DMS114 treated with DMSO at 0.1 percent for 48 hours (cell line): ENCODE results near the gene PPP1R12C.

Source experiments
- DNase-seq: peaks from one replicate; lab custom pipeline; 2025; ENCODE audit not compliant: unreplicated experiment; lab: John Stamatoyannopoulos, UW

The PPP1R12C gene

GRCh38 chr19:55146705-55147273, 29.4 kb upstream of the PPP1R12C start:
- peak; percentile 65 for DNase-seq

DNA sequence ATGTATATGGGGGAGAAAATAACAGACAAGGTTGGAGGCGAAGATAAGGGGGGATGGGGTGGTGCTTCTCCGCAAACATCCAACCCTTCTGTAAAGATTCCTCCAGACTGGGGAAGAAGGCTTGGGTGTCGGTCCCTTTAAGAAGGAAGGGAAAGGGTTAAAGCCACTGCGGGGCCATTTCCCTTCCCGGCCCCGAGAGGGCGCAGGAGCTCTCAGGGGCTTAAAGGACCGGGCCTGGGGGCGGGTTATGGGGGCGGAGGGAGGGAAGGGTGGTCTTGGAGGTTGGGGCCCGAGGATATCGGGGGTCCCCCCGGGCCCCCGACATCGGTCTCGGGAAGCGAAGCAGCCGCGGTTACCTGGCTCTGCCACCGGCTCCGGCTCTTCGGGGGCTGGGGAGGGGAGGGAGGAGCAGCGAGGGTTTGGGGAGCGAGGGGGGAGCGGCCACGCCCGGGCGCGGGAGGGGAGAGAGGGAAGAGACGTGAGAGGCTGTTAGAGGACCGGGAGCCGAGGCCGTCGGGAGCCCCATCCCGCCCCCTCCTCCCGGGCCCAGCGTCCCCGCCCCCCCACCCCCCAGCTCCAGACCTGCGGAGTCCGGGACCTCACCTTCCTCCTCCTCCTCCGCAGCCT, 28.8 kb upstream of the PPP1R12C start:
- peak; percentile 54 for DNase-seq

- DNase-seq, result no peak
Measured at GRCh38 chr19:55145232-55145631, 27.8 kb upstream of the PPP1R12C start.

DNA sequence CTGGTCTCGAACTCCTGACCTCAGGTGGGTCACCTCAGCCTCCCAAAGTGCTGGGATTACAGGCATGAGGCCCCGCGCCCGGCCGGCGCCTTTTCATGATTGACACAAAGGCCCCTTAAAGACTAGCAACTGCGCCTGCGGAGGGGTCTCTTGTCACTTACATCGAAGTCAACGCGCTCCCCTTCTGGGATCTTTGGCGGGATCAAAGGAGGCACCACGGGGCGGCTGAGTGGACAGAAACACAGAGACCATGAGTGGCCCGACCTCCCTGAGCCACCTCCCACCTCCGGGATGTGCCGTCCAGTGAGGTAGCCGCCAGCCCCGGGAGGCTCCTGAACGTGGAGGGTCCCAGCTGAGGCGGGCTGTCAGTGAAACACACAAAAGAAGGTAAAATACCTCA, 24.3 kb upstream of the PPP1R12C start:
- no peak for DNase-seq

DNA sequence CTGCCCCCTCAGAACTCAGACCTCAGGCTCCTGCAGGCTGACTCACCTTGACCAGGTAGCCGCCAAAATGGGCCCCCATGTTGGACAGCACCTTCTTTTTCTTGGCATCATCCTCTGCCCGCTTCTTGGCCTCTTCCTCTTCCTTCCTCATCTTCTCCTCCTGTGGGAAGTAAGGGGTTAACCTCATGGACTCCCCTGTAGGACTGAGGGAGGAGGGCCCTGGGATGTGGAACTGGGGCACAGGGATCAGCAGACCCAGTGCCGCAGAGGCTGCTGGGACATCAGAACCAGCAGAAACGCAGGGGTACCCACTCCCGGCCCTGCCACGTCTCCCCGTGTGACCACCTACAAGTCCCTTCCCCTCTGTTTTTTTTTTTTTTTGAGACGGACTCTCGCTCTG, 20.5 kb upstream of the PPP1R12C start:
- DNase-seq, result no peak

- no peak for DNase-seq
Measured at GRCh38 chr19:55136399-55137102, 19.1 kb upstream of the PPP1R12C start.

GRCh38 chr19:55134736-55135135, 17.3 kb upstream of the PPP1R12C start:
- no peak for DNase-seq

DNA sequence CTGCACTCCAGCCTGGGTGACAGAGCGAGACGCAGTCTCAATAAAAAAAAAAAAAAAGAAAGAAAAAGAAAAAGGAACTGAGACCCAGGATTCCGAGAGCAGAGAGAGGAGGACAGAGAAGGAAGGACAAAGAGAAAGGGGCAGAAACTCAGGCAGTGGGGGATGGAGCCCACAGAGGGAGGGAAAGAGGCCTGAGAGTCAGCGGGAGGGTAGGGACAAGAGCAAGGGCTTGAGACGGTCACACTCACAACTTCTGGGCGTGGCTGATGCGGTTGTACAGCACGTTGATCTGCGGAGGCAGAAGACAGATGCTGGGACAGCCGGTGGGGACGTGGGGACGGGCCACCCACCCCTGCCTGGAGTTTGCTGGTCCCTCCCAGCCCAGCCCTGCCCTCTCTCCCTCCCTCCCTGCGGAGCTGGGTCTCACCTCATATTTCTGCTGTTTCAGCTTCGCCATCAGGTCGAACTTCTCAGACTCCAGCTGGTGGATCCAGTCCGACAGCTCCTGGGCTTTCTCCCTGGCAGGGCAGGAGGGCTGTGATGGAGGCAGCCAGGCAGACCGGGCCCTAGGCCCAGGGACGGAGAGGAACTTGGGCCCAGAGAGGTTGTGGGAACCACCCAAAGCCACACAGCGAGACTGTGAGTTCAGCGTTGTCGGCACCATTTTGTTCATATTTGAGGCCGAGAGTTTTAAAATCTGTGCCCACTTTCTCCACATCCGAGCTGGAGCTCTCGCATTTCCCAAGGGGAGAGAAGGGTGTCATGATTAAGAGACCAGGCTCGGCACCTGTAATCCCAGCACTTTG, 16.4 kb upstream of the PPP1R12C start:
- no peak for DNase-seq

DNA sequence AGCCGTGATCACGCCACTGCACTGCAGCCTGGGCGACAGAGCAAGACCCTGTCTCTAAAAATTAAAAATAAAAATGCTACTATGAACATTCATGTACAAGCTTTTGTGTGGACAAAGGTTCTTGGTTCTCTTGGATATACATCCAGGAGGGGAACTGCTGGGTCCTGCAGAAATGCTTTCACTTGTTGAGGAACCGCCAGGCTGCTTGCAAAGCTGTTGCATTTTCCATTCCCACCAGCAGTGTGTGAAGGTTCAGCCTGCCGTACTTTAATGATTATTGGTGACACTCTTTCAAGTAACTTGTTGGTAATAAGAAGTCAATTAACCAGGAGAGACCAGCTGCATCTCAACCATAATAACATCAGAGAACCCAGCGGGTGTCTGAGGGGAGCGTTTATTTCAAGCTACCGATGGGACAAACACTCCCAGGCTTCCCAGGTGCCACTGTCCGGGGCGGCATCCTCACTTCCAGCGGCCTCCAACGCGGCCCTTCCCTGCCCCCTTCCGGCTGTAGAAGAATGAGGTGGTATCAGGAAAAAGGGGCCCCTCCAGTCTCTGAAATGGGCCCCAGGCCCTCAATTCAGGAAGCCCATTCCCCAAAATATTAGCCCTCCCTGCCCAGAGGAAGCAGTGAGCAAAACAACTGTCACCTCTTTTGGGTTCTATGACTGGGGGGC, 15.2 kb upstream of the PPP1R12C start:
- DNase-seq, result no peak

DNA sequence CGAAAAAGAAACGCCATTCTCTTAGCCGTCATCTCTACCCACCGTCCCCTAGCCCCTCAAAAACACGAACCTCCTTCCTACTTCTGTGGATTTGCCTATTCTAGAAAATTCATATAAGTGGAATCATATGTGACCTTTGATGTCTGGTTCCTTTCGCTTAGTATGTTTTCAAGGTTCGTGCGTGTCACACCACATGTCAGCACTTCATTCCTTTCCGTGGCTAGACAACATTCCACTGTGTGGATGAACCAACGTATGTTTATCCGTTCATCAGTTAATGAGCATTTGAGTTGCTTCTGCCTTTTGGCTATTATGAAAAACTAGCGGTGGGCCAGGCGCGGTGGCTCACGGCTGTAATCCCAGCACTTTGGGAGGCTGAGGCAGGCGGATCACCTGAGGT, 14.0 kb upstream of the PPP1R12C start:
- no peak for DNase-seq

DNA sequence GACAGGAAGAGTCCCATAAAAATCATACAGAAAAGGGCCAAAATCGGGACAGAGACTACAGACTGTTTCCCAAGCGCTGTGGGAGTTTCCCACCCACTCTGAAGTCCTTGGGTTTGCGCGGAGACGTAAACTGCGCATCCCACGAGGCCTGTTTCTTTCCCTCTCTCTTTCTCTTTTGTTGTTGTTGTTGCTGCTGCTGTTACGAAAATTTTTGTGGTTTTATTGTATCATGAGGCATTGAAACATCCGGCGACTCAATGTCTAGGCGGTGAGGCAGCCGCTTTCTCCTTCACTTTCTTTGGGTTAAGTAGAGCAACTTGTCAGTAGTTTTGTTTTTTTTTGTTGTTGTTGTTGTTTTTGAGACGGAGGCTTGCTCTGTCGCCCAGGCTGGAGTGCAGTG, 1.6 kb upstream of the PPP1R12C start:
- DNase-seq, result no peak

DNA sequence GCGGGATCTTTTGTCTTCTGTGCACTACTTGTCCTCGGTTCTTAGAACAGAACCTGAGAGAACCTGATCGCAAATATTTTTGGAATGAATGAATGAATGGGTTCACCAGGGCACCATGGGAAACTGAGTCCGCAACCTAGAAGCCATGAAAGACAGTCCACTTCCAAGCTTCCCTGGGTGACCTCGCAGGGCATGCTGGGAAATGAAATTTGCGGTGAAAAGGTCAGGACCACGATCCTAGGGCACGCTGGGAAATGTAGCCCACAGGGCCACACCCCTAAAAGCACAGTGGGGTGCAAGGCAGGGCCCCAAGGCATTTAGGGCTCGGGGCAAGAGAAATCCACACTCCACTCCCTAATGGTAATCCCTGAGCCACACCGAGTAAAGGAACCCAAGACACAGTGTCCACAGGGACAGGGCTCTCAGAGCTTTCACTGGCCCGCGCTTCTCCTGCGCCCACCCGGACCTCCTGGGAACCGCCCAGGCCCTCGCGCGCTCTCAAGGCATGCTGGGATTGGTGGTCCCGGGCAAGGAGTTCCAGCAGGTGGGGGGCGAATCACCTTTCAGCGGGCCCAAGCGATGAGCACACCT, 1.1 kb upstream of the PPP1R12C start:
- no peak for DNase-seq

- DNase-seq, result peak; percentile 98
Measured at GRCh38 chr19:55117663-55118391, 390 bp upstream of the PPP1R12C start.

DNA sequence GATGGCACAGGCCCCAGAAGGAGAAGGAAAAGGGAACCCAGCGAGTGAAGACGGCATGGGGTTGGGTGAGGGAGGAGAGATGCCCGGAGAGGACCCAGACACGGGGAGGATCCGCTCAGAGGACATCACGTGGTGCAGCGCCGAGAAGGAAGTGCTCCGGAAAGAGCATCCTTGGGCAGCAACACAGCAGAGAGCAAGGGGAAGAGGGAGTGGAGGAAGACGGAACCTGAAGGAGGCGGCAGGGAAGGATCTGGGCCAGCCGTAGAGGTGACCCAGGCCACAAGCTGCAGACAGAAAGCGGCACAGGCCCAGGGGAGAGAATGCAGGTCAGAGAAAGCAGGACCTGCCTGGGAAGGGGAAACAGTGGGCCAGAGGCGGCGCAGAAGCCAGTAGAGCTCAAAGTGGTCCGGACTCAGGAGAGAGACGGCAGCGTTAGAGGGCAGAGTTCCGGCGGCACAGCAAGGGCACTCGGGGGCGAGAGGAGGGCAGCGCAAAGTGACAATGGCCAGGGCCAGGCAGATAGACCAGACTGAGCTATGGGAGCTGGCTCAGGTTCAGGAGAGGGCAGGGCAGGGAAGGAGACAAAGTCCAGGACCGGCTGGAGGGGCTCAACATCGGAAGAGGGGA, 1.1 kb downstream of the PPP1R12C start:
- peak; percentile 33 for DNase-seq

DNA sequence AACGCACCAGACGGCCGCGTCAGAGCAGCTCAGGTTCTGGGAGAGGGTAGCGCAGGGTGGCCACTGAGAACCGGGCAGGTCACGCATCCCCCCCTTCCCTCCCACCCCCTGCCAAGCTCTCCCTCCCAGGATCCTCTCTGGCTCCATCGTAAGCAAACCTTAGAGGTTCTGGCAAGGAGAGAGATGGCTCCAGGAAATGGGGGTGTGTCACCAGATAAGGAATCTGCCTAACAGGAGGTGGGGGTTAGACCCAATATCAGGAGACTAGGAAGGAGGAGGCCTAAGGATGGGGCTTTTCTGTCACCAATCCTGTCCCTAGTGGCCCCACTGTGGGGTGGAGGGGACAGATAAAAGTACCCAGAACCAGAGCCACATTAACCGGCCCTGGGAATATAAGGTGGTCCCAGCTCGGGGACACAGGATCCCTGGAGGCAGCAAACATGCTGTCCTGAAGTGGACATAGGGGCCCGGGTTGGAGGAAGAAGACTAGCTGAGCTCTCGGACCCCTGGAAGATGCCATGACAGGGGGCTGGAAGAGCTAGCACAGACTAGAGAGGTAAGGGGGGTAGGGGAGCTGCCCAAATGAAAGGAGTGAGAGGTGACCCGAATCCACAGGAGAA, 1.9 kb downstream of the PPP1R12C start:
- no peak for DNase-seq

GRCh38 chr19:55114566-55115145, 2.8 kb downstream of the PPP1R12C start:
- DNase-seq, result no peak

DNA sequence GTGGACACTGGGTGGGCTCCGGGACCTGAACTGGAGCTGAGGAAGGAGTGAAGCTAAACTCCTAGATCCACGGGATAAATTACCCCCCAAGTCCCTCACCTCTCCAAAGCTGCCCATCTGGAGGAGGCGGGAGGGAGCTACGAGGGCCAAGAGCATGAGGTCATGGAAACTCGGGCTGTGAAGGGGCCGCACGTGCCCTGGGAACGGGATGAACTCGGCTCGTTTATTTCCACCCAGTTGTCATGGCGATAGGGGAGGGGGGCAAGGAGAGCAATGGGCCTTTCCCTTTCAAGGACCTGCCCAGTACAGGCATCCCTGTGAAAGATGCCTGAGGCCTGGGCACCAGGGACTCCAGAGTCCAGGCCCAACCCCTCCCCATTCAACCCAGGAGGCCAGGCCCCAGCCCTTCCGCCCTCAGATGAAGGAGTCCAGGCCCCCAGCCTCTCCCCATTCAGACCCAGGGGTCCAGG, 3.8 kb downstream of the PPP1R12C start:
- DNase-seq, result no peak

GRCh38 chr19:55112777-55113569, 4.5 kb downstream of the PPP1R12C start:
- DNase-seq, result no peak
